HG03354 (cell line): ENCODE data around the gene ZP1.
A peak's percentile ranks its signal among the peaks of the same experiment; 100 is the strongest.
"Not testable (repeated sequence)": the region's sequence is repeated elsewhere in the genome, so short reads cannot be mapped to it uniquely, and the experiment has no call there.

Experiments used
- ATAC-seq: cut with Tn5 transposase; IDR thresholded peaks from one replicate; pipeline ENCODE4 v1.9.1; 2021; ENCODE audit warnings: mild to moderate bottlenecking; ENCODE audit not compliant: unreplicated experiment, poor library complexity, severe bottlenecking

ZP1 gene, protein sequence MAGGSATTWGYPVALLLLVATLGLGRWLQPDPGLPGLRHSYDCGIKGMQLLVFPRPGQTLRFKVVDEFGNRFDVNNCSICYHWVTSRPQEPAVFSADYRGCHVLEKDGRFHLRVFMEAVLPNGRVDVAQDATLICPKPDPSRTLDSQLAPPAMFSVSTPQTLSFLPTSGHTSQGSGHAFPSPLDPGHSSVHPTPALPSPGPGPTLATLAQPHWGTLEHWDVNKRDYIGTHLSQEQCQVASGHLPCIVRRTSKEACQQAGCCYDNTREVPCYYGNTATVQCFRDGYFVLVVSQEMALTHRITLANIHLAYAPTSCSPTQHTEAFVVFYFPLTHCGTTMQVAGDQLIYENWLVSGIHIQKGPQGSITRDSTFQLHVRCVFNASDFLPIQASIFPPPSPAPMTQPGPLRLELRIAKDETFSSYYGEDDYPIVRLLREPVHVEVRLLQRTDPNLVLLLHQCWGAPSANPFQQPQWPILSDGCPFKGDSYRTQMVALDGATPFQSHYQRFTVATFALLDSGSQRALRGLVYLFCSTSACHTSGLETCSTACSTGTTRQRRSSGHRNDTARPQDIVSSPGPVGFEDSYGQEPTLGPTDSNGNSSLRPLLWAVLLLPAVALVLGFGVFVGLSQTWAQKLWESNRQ

DNA sequence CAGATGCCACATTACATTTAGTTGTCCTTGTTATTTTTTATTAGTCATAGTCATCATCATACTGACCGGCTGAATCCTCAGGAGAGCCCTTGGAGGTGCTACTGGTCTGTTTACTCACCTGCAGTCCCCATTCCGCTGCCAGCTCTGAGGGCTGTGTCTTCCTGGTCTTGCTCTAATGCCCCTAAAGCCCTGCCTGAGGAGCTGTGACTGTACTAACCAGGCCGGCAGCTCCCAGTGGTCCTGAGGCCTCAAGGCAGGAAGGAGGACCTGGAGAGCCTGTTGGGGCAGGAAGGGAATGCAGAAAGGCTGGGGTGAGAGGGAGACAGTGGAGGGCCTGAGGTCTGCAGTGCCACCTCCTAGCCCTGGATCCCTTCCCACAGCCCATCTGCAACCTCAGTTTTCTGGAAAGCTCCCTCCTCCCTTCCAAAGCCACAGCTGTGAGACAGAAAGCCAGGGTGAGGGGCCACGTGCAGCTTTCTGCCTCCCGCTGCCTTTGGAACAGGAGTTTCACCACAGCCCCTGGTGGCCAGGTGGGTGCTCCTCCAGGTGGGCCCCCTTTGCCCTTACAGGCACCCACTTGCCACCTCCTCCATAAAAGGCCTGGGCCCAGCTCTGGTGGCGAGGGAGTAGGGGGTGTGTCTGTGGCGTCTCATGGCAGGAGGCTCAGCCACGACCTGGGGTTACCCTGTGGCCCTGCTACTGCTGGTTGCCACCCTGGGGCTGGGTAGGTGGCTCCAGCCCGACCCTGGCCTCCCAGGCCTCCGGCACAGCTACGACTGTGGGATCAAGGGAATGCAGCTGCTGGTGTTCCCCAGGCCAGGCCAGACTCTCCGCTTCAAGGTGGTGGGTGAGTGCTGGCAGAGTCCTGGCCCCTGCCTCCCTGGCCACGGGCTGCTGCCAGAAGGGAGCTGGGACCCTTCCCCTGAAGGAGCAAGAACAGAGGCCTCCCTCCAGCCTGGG lies at the start of gene ZP1:
TSS of gene ZP1 (plus strand) at position 632 of the 960 bp plus-strand sequence. CDS start at position 652, 20 bp downstream.
- no peak for ATAC-seq

DNA sequence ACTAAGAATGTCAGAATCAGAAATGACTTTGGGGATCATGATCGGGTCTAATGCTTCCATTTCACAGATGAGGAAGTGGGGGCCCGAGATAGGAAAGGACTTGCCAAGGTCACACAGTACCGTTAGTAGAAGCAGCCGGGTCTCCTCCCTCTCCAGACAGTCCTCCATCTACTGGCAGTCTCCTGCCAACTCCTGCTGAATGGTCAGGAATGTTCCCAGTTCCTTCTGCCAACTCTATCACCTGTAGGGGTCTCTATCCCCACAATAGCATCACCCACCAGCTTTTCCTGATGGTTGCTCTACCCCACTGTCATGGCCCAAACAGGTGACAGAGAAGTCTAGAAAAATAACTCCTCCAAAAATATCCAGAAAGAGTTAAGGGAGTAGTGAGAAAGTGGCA lies 49.3 kb upstream of the ZP1 start:
- no peak for ATAC-seq

DNA sequence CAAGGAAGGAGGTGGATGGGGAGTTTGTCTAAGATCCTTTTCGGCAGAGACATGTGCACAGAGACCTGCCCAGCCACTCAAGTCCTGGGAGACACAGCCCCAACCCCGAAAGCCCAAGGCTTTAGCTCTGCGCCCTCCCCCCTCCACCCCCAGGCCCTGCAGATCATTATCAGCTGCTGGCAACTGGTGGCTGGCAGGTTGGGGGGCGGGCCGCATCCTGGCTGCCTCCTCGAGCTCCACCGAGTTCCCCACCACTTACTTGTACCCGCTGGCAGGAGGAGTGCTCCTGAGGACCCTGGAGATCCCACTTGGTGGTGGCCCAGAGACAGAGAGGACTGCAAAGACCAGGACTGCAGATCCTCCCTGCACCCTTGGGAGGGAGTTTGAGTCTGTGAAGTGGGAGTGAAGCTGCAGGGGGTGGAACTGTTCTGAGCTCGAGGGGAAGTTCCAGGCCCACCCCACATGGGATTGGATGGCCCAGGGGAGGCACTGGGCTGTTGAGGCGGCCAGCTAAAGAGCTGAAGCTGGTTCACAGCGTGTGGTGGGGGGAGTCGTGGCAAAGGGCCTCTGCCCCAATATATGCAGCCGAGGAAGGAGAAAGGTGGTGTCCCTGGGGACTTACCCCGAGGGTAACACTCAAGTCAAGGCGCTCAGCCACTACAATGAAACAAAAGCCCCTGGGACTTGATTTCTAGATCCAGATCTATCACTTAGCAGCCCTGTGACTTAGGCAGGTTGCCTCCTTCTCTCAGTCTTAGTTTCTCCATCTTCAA lies 45.3 kb upstream of the ZP1 start:
- ATAC-seq = no peak

DNA sequence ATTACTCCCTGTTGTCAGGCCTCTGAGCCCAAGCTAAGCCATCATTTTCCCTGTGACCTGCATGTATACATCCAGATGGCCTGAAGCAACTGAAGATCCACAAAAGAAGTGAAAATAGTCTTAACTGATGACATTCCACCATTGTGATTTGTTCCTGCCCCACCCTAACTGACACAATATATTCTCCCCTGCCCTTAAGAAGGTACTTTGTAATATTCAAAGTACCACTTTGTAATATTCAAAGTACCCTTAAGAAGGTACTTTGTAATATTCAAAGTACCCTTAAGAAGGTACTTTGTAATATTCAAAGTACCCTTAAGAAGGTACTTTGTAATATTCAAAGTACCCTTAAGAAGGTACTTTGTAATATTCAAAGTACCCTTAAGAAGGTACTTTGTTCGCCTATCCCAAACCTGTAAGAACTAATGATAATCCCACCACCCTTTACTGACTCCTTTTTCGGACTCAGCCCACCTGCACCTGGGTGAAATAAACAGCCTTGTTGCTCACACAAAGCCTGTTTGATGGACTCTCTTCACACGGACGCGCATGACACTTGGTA lies 43.5 kb upstream of the ZP1 start:
- not testable (repeated sequence) for ATAC-seq

- ATAC-seq = no peak
These were observed 42.2 kb upstream of the ZP1 start for GRCh38 chr11:60825118-60825517.

DNA sequence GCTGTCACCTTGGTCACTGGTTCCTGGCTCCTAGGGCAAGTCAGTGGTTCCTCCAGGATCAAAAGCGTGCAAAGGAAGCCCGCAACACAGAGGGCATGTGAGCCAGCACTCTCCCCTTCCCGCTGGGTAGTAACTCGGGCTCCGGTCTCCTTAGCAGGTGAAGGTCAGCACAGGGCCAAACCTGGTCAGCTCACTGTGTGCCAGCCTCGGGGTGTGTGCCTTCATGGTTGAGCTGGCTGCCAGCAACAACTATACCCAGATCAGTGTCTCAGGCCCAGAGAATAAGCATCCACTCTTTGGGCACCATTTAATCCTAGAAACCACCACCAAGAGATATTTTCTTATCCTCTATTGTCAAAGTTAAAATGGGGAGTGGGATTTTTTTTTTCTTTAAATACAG lies 41.6 kb upstream of the ZP1 start:
- ATAC-seq = no peak

GRCh38 chr11:60830478-60831142 lies 36.7 kb upstream of the ZP1 start:
- ATAC-seq = no peak

DNA sequence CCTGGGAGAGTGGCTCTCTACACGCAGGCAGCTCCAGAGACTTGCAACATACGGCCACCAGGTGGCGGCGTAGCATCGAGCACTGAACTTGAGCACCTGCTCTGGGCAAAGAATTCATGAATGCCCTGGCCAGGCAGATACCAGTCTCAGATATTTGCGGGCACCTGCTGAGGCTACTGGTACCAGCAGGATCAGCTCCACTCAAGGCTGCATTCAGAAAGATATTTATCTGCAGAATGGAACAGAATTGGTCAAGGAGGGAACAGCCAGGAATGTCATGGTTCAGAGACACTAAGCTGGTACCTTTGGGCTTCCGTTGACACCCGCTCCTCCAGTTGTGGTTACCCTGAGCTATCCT lies 36.2 kb upstream of the ZP1 start:
- ATAC-seq = peak; percentile 85

GRCh38 chr11:60831501-60832079 lies 35.8 kb upstream of the ZP1 start:
- ATAC-seq = no peak

DNA sequence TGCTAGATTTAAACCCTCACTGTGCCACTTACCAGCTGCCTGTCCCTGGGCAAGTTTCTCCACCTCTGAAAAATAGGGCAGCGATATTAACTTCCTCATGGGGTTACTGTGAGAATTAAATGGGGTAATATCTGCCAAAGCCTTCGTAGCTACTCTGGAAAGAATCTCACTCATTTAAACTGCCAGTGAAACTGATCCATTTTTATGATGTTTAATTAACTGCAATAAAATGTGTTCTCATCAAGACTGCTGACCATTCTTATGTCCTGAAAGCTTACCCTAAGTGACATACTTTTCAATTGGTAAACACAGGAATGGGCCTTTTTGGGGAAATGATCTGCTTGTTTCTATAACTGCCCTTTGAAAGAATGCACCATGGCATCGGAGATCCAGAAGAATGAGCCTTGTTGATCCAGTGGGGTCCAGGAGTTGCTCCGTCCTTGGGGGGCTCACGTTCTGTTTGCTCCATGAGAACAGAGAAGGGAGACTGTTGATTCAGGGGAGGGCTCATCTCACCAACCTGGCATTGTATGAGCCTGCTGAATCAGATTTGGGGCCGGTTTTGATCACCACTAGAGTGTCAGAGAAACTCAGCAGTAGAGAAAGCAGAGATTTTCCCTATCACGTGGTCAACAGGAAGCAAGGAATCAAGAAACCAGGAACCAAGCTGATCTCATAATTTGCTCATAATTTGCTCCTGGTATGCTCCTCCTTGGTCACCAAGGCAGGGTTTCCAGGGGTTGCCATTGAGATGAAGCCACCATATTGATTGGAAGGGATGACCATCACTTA lies 32.4 kb upstream of the ZP1 start:
- ATAC-seq = no peak

- no peak for ATAC-seq
These were observed 31.9 kb upstream of the ZP1 start for GRCh38 chr11:60835534-60835846.

GRCh38 chr11:60836866-60837515 lies 30.4 kb upstream of the ZP1 start:
- ATAC-seq = no peak

- ATAC-seq = no peak
These were observed 29.2 kb upstream of the ZP1 start for GRCh38 chr11:60838132-60838531.

- ATAC-seq = no peak
These were observed 26.6 kb upstream of the ZP1 start for GRCh38 chr11:60840470-60841430.

- ATAC-seq = peak; percentile 88
These were observed 25.3 kb upstream of the ZP1 start, which contains the start of gene CCDC86 for GRCh38 chr11:60841797-60842667. Gene CCDC86, plus strand, starts transcription at chr11:60842113. Its CDS starts 12 bp downstream, at chr11:60842125.
